ENCODE results near the gene WNT7B.

The WNT7B gene

DNA sequence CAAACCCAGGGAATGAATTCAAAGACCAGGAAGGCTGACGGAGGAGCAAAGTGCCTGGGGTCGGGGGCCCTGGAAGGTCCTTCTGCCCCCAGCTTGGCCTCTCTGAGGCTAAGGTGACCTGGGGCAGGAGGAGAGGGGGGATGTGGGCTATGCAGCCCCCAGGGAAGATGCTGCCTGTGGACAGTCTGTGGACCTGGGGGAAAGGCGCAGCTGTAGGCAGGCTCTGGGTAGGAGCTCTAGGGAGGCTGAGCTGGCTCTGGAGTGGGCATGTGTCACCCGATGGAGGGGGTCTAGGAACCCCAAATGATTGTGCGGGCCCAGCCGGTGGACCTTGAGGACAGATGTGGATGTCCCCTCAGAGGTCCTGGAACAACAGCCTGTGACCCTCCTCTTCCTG, 42.8 kb downstream of the WNT7B start:
- Histone ChIP-seq H3K36me3 (ENCODE audit: control insufficient read depth, insufficient read depth, low read length) (no peaks in the 10 kb centered on the region), H3K9ac (ENCODE audit: low read length) (no peak overlapping the region), H3K9me3 (ENCODE audit: control insufficient read depth, low read length) (no peaks in the 10 kb centered on the region), H3K27me3 (ENCODE audit: control insufficient read depth, insufficient read depth, low read length) (peaks cover 57% of the 10 kb centered on the region), H3K4me3 (ENCODE audit: low read length) (no peak overlapping the region), H3K4me1 (ENCODE audit: control insufficient read depth, insufficient read depth, low read length) (peaks cover 11% of the 10 kb centered on the region)

GRCh38 chr22:45933506-45934167, 43.3 kb downstream of the WNT7B start:
- Histone ChIP-seq H3K4me3 (ENCODE audit: low read length) (no peak overlapping the region), H3K4me1 (ENCODE audit: control insufficient read depth, insufficient read depth, low read length) (peaks cover 11% of the 10 kb centered on the region), H3K9me3 (ENCODE audit: control insufficient read depth, low read length) (no peaks in the 10 kb centered on the region), H3K27me3 (ENCODE audit: control insufficient read depth, insufficient read depth, low read length) (peaks cover 57% of the 10 kb centered on the region), H3K9ac (ENCODE audit: low read length) (no peak overlapping the region), H3K36me3 (ENCODE audit: control insufficient read depth, insufficient read depth, low read length) (no peaks in the 10 kb centered on the region)

- no peak overlapping the region for H3K4me3 ChIP-seq (ENCODE audit: low read length)
- H3K9me3 ChIP-seq (ENCODE audit: control insufficient read depth, low read length), result no peaks in the 10 kb centered on the region
- peaks cover 57% of the 10 kb centered on the region for H3K27me3 ChIP-seq (ENCODE audit: control insufficient read depth, insufficient read depth, low read length)
- no peak overlapping the region for H3K9ac ChIP-seq (ENCODE audit: low read length)
- peaks cover 11% of the 10 kb centered on the region for H3K4me1 ChIP-seq (ENCODE audit: control insufficient read depth, insufficient read depth, low read length)
- no peaks in the 10 kb centered on the region for H3K36me3 ChIP-seq (ENCODE audit: control insufficient read depth, insufficient read depth, low read length)
Observed at GRCh38 chr22:45932071-45932470, 44.9 kb downstream of the WNT7B start.

GRCh38 chr22:45931042-45931441, 45.9 kb downstream of the WNT7B start:
- Histone ChIP-seq H3K4me1 (ENCODE audit: control insufficient read depth, insufficient read depth, low read length) (peaks cover 11% of the 10 kb centered on the region), H3K9me3 (ENCODE audit: control insufficient read depth, low read length) (no peaks in the 10 kb centered on the region), H3K9ac (ENCODE audit: low read length) (no peak overlapping the region), H3K27me3 (ENCODE audit: control insufficient read depth, insufficient read depth, low read length) (peaks cover 55% of the 10 kb centered on the region), H3K36me3 (ENCODE audit: control insufficient read depth, insufficient read depth, low read length) (no peaks in the 10 kb centered on the region), H3K4me3 (ENCODE audit: low read length) (no peak overlapping the region)

DNA sequence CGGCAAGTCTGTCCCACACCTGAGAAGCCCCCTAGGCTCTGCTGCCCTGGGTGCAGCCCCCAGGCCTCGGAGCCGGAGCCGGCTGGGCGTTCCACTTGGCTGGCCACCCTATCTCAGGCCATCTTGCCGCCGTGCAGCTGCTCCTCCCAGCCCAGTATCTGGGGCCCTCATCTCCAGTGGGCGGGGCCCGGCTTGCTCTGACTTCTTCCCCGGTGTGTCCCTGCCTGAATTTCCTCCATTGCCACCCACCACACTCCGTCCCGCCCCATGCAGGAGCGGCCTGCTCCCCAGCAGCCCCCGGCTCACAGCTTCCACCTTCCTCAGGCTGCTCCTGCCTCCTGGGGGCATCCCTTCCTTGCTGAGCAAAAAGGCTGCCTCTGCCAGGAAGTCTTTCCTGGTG, 46.6 kb downstream of the WNT7B start:
- H3K9ac ChIP-seq (ENCODE audit: low read length), result no peak overlapping the region
- H3K4me3 ChIP-seq (ENCODE audit: low read length), result no peak overlapping the region
- no peaks in the 10 kb centered on the region for H3K9me3 ChIP-seq (ENCODE audit: control insufficient read depth, low read length)
- peaks cover 49% of the 10 kb centered on the region for H3K27me3 ChIP-seq (ENCODE audit: control insufficient read depth, insufficient read depth, low read length)
- peaks cover 10% of the 10 kb centered on the region for H3K4me1 ChIP-seq (ENCODE audit: control insufficient read depth, insufficient read depth, low read length)
- no peaks in the 10 kb centered on the region for H3K36me3 ChIP-seq (ENCODE audit: control insufficient read depth, insufficient read depth, low read length)

DNA sequence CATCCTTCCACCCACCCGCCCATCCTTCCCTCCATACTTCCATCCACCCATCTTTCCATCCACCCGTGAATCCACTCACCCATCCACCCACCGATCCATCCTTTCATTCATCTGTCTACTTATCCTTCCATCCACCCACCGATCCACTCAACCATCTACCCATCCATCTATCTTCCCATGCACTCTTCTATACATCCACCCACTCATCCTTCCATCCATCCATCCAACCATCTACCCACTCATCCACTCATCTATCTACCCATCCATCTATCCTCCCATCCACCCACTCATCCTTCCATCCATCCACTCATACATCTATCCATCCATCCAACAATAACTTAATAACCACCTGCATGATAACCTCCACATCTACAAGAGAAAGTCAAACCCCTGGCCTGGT, 47.3 kb downstream of the WNT7B start:
- Histone ChIP-seq H3K9ac (ENCODE audit: low read length) (no peak overlapping the region), H3K36me3 (ENCODE audit: control insufficient read depth, insufficient read depth, low read length) (no peaks in the 10 kb centered on the region), H3K27me3 (ENCODE audit: control insufficient read depth, insufficient read depth, low read length) (peaks cover 43% of the 10 kb centered on the region), H3K4me1 (ENCODE audit: control insufficient read depth, insufficient read depth, low read length) (peaks cover 4% of the 10 kb centered on the region), H3K4me3 (ENCODE audit: low read length) (no peak overlapping the region), H3K9me3 (ENCODE audit: control insufficient read depth, low read length) (no peaks in the 10 kb centered on the region)

GRCh38 chr22:45928726-45929368, 48.1 kb downstream of the WNT7B start:
- Histone ChIP-seq H3K9me3 (ENCODE audit: control insufficient read depth, low read length) (no peaks in the 10 kb centered on the region), H3K4me3 (ENCODE audit: low read length) (no peak overlapping the region), H3K27me3 (ENCODE audit: control insufficient read depth, insufficient read depth, low read length) (peaks cover 38% of the 10 kb centered on the region), H3K36me3 (ENCODE audit: control insufficient read depth, insufficient read depth, low read length) (no peaks in the 10 kb centered on the region), H3K9ac (ENCODE audit: low read length) (no peak overlapping the region), H3K4me1 (ENCODE audit: control insufficient read depth, insufficient read depth, low read length) (no peaks in the 10 kb centered on the region)

DNA sequence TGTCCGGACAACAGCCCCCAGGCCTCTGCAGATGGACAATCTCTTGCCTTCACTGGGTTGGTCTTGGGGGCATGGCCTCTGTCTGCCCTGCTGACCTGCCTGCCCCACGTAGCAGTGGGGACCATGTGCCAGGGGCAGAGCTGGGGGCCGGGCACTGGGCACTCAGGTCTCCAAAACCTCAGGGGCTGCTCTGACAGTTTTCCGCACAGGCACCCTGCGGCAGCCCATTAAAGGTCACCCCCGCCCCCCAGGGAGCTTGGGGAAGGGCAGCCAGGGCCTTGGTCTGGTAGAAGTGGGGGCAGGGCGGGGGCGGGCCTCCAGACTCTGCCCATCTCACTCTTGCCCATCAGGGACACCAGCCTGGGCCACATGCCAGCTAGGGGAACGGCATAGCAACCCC, 49.9 kb downstream of the WNT7B start:
- H3K9ac ChIP-seq (ENCODE audit: low read length), result no peak overlapping the region
- H3K36me3 ChIP-seq (ENCODE audit: control insufficient read depth, insufficient read depth, low read length), result no peaks in the 10 kb centered on the region
- no peak overlapping the region for H3K4me3 ChIP-seq (ENCODE audit: low read length)
- peaks cover 20% of the 10 kb centered on the region for H3K27me3 ChIP-seq (ENCODE audit: control insufficient read depth, insufficient read depth, low read length)
- no peaks in the 10 kb centered on the region for H3K4me1 ChIP-seq (ENCODE audit: control insufficient read depth, insufficient read depth, low read length)
- no peaks in the 10 kb centered on the region for H3K9me3 ChIP-seq (ENCODE audit: control insufficient read depth, low read length)

DNA sequence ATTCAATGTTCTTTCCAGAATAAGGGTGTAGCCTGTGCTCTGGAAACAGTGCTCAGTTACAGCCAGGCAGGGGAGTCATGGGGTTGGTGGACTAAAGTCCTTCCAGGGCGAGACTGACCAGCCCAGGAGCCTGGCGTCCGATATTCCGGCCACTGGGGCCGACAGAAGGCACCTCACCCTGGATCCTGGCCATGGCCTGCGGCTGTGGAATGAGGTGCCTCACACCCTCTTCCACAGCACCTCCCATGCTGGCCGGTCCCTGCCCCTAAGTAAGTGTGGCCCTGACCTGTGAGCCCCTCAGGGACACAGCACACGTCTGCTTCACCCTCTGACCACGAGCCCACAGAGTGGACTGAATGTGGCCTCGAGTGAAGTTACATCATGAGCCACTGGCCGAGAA, 50.5 kb downstream of the WNT7B start:
- Histone ChIP-seq H3K9ac (ENCODE audit: low read length) (no peak overlapping the region), H3K36me3 (ENCODE audit: control insufficient read depth, insufficient read depth, low read length) (no peaks in the 10 kb centered on the region), H3K4me1 (ENCODE audit: control insufficient read depth, insufficient read depth, low read length) (no peaks in the 10 kb centered on the region), H3K9me3 (ENCODE audit: control insufficient read depth, low read length) (no peaks in the 10 kb centered on the region), H3K4me3 (ENCODE audit: low read length) (no peak overlapping the region), H3K27me3 (ENCODE audit: control insufficient read depth, insufficient read depth, low read length) (peaks cover 16% of the 10 kb centered on the region)

GRCh38 chr22:45925811-45926351, 51.1 kb downstream of the WNT7B start:
- no peak overlapping the region for H3K9ac ChIP-seq (ENCODE audit: low read length)
- peaks cover 11% of the 10 kb centered on the region for H3K27me3 ChIP-seq (ENCODE audit: control insufficient read depth, insufficient read depth, low read length)
- no peaks in the 10 kb centered on the region for H3K36me3 ChIP-seq (ENCODE audit: control insufficient read depth, insufficient read depth, low read length)
- H3K4me3 ChIP-seq (ENCODE audit: low read length), result no peak overlapping the region
- H3K4me1 ChIP-seq (ENCODE audit: control insufficient read depth, insufficient read depth, low read length), result no peaks in the 10 kb centered on the region
- no peaks in the 10 kb centered on the region for H3K9me3 ChIP-seq (ENCODE audit: control insufficient read depth, low read length)

- Histone ChIP-seq H3K9ac (ENCODE audit: low read length) (no peak overlapping the region), H3K9me3 (ENCODE audit: control insufficient read depth, low read length) (no peaks in the 10 kb centered on the region), H3K27me3 (ENCODE audit: control insufficient read depth, insufficient read depth, low read length) (peaks cover 7% of the 10 kb centered on the region), H3K36me3 (ENCODE audit: control insufficient read depth, insufficient read depth, low read length) (no peaks in the 10 kb centered on the region), H3K4me1 (ENCODE audit: control insufficient read depth, insufficient read depth, low read length) (peaks cover 8% of the 10 kb centered on the region), H3K4me3 (ENCODE audit: low read length) (no peak overlapping the region)
Observed at GRCh38 chr22:45923835-45924234, 53.1 kb downstream of the WNT7B start.

DNA sequence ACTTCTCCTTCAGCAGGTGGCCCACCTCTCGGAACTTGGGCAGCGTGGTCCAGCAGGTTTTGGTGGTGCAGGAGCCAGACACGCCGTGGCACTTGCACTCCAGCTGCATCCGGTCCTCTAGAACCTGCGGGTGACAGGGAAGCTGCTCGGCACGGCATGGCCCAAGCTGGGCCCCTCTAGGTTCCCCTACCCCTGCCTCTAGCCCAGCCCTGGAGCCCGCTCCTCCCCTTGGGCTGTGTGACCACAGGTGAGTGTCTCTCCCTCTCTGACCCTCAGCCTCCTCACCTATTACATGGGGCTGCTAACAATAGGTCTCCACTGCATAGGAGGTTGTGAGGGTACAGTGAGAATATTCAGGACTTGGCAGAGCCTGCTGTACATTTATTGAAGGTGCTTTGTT, 53.8 kb downstream of the WNT7B start:
- Histone ChIP-seq H3K27me3 (ENCODE audit: control insufficient read depth, insufficient read depth, low read length) (peaks cover 12% of the 10 kb centered on the region), H3K9ac (ENCODE audit: low read length) (no peak overlapping the region), H3K9me3 (ENCODE audit: control insufficient read depth, low read length) (no peaks in the 10 kb centered on the region), H3K36me3 (ENCODE audit: control insufficient read depth, insufficient read depth, low read length) (no peaks in the 10 kb centered on the region), H3K4me3 (ENCODE audit: low read length) (no peak overlapping the region), H3K4me1 (ENCODE audit: control insufficient read depth, insufficient read depth, low read length) (peaks cover 8% of the 10 kb centered on the region)
